Lower lobe of right lung (tissue), 2 donors: ENCODE results near the gene SLF2. TPM values are rescaled to one million over a fixed set of nuclear protein-coding genes. Genes with fewer than 3 reads are reported as not detected.

ENCODE experiments used
- ATAC-seq, 2 donors: fragments of 200-7000 bp; cut with Tn5 transposase; one replicate each; pipeline ENCODE4 v1.9.1; 2020 to 2022; ENCODE audit warnings: mild to moderate bottlenecking in 2 of 2, moderate library complexity in 2 of 2
- DNase-seq: peaks from one replicate; pipeline ENCODE4 v3.0.0-alpha.2; 2020
- H3K27ac ChIP-seq: fragments of 200-600 bp; one replicate; pipeline ENCODE4 v1.8.0; 2022
- H3K27me3 ChIP-seq: fragments of 200-600 bp; one replicate; pipeline ENCODE4 v1.8.0; 2022; ENCODE audit warnings: low read depth
- H3K36me3 ChIP-seq: fragments of 200-600 bp; one replicate; pipeline ENCODE4 v1.8.0; 2022; ENCODE audit warnings: mild to moderate bottlenecking
- H3K4me1 ChIP-seq: fragments of 200-600 bp; one replicate; pipeline ENCODE4 v1.8.0; 2022
- H3K4me3 ChIP-seq: fragments of 200-600 bp; one replicate; pipeline ENCODE4 v1.8.0; 2022; ENCODE audit warnings: mild to moderate bottlenecking
- H3K9me3 ChIP-seq: fragments of 200-600 bp; one replicate; pipeline ENCODE4 v1.8.0; 2022
- CTCF ChIP-seq: fragments of 200-600 bp; IDR thresholded peaks from one replicate; pipeline ENCODE4 v1.8.0; 2022; ENCODE audit warnings: antibody characterized with exemption, mild to moderate bottlenecking
- intact Hi-C: fragments of 100-400 bp; cut with DNase I; formaldehyde crosslinking; loops from one replicate; pipeline ENCODE4 v1.11.0; 2022
- total RNA-seq: library from RNA; stranded (reverse); fragmentation: NEBNext Ultra II Directional; extraction: Animal tissue kit (Norgen Biotek cat#: 25700); gene quantifications from one replicate; pipeline ENCODE4 v1.2.1, GENCODE V29; 2021
- donor health status: DM: no; HTN: yes; CAD: no; lungs with severe emphysema.

Gene SLF2
- total RNA-seq, 1 donor from 2014 or later: 34.4 TPM

GRCh38 chr10:100988166-100988565 is 75.4 kb downstream of the SLF2 start:
- peak overlapping the region; percentile 93 for H3K4me3 ChIP-seq
- ATAC-seq (no peak), DNase-seq (peak; percentile 27)
- peaks cover 30% of the 10 kb centered on the region for H3K4me1 ChIP-seq
- peaks cover 49% of the 10 kb centered on the region for H3K36me3 ChIP-seq
- H3K27me3 ChIP-seq: no peaks in the 10 kb centered on the region
- no peak overlapping the region for H3K27ac ChIP-seq
- no peak for TF ChIP-seq CTCF
- no peaks in the 10 kb centered on the region for H3K9me3 ChIP-seq
- intact Hi-C loops: no loop called here

GRCh38 chr10:100989088-100989487 is 76.3 kb downstream of the SLF2 start:
- DNase-seq (no peak), ATAC-seq (no peak)
- no peak for TF ChIP-seq CTCF
- Histone ChIP-seq H3K4me1 (peaks cover 30% of the 10 kb centered on the region), H3K27me3 (no peaks in the 10 kb centered on the region), H3K4me3 (no peak overlapping the region), H3K27ac (no peak overlapping the region), H3K9me3 (no peaks in the 10 kb centered on the region), H3K36me3 (peaks cover 50% of the 10 kb centered on the region)
- intact Hi-C loops: no loop called here

- peak; percentile 57 for TF ChIP-seq CTCF
- no peak for DNase-seq
- H3K9me3 ChIP-seq: no peaks in the 10 kb centered on the region
These were observed 81.4 kb downstream of the SLF2 start for GRCh38 chr10:100993986-100994708.

GRCh38 chr10:100995181-100995580 is 82.4 kb downstream of the SLF2 start:
- ATAC-seq (no peak), DNase-seq (no peak)
- no peaks in the 10 kb centered on the region for H3K27me3 ChIP-seq
- intact Hi-C loops: no loop called here
- TF ChIP-seq CTCF: no peak
- no peak overlapping the region for H3K27ac ChIP-seq
- H3K36me3 ChIP-seq: peaks cover 32% of the 10 kb centered on the region
- no peak overlapping the region for H3K4me3 ChIP-seq
- peaks cover 18% of the 10 kb centered on the region for H3K4me1 ChIP-seq
- H3K9me3 ChIP-seq: no peaks in the 10 kb centered on the region

More at GRCh38 chr10:100993986-100994708, 81.4 kb downstream of the SLF2 start:
- H3K4me3 ChIP-seq: no peak overlapping the region
- intact Hi-C loops: no loop called here
- H3K4me1 ChIP-seq: peaks cover 18% of the 10 kb centered on the region
- no peak for ATAC-seq
- peaks cover 41% of the 10 kb centered on the region for H3K36me3 ChIP-seq
- no peak overlapping the region for H3K27ac ChIP-seq
- no peaks in the 10 kb centered on the region for H3K27me3 ChIP-seq

GRCh38 chr10:100996678-100997359 is 84.1 kb downstream of the SLF2 start:
- peak overlapping the region; percentile 98 for H3K27ac ChIP-seq
- intact Hi-C loops: no loop called here
- TF ChIP-seq CTCF: no peak
- no peaks in the 10 kb centered on the region for H3K9me3 ChIP-seq
- H3K27me3 ChIP-seq: no peaks in the 10 kb centered on the region
- peak; percentile 44 to 46 for ATAC-seq
- peaks cover 15% of the 10 kb centered on the region for H3K36me3 ChIP-seq
- no peak for DNase-seq
- peaks cover 33% of the 10 kb centered on the region for H3K4me1 ChIP-seq
- peak overlapping the region; percentile 75 for H3K4me3 ChIP-seq
